Loucy (cell line): ENCODE measurements around the gene STARD13.

Experiments used
- H2AFZ ChIP-seq: fragments of 200-600 bp; sonication (generic); 2 replicates; pipeline ENCODE4 v1.6.0; 2016; ENCODE audit warnings: antibody characterized with exemption, mild to moderate bottlenecking, low read length, moderate library complexity
- H3F3A ChIP-seq: fragments of 200-600 bp; 2 replicates; pipeline ENCODE4 v1.6.0; 2016; ENCODE audit warnings: antibody characterized with exemption, low read depth, mild to moderate bottlenecking
- H3K27me3 ChIP-seq: fragments of 200-600 bp; sonication (generic); 2 replicates; pipeline ENCODE4 v1.6.1; 2014; ENCODE audit warnings: low read length, mild to moderate bottlenecking; ENCODE audit not compliant: insufficient read depth, poor library complexity, severe bottlenecking
- H3K36me3 ChIP-seq: fragments of 200-600 bp; sonication (generic); 2 replicates; pipeline ENCODE4 v1.6.1; 2016; ENCODE audit warnings: low read length; ENCODE audit not compliant: insufficient read depth
- H3K4me1 ChIP-seq: fragments of 200-600 bp; sonication (generic); 2 replicates; pipeline ENCODE4 v1.5.1; 2014; ENCODE audit warnings: low read length, mild to moderate bottlenecking; ENCODE audit not compliant: insufficient read depth, poor library complexity, severe bottlenecking
- H3K4me2 ChIP-seq: fragments of 200-600 bp; sonication (generic); 2 replicates; pipeline ENCODE4 v1.6.0; 2014; ENCODE audit warnings: antibody characterized with exemption, low read length, low read depth, mild to moderate bottlenecking; ENCODE audit not compliant: poor library complexity, severe bottlenecking
- H3K4me3 ChIP-seq: fragments of 200-600 bp; sonication (generic); 2 replicates; pipeline ENCODE4 v1.5.1; 2014; ENCODE audit warnings: low read length, mild to moderate bottlenecking, mixed read lengths; ENCODE audit not compliant: poor library complexity, severe bottlenecking
- H3K79me2 ChIP-seq: fragments of 200-600 bp; sonication (generic); 2 replicates; pipeline ENCODE4 v1.6.1; 2014; ENCODE audit warnings: low read length; ENCODE audit not compliant: insufficient read depth
- H3K9ac ChIP-seq: fragments of 200-600 bp; sonication (generic); 2 replicates; pipeline ENCODE4 v1.6.0; 2014; ENCODE audit warnings: mild to moderate bottlenecking, low read depth, low read length, moderate library complexity; ENCODE audit not compliant: poor library complexity, severe bottlenecking
- H3K9me2 ChIP-seq: fragments of 200-600 bp; sonication (generic); replicated peaks from 2 replicates; pipeline ENCODE4 v1.6.1; 2016; ENCODE audit warnings: low read depth, low read length, mixed read lengths
- H3K9me3 ChIP-seq: fragments of 200-600 bp; sonication (generic); 2 replicates; pipeline ENCODE4 v1.6.1; 2014; ENCODE audit warnings: mild to moderate bottlenecking, antibody characterized with exemption, low read length, low read depth; ENCODE audit not compliant: insufficient read depth
- H4K20me1 ChIP-seq: fragments of 200-600 bp; sonication (generic); 2 replicates; pipeline ENCODE4 v1.6.0; 2014; ENCODE audit warnings: antibody characterized with exemption, low read length, mild to moderate bottlenecking; ENCODE audit not compliant: insufficient read depth, poor library complexity, severe bottlenecking
- EZH2phosphoT487 ChIP-seq: fragments of 200-600 bp; IDR thresholded peaks from 2 replicates; pipeline ENCODE4 v1.6.1; 2018; ENCODE audit warnings: antibody characterized with exemption, mild to moderate bottlenecking, moderate library complexity, borderline replicate concordance
- TF ChIP-seq, protein P1 (sequence below): fragments of 200-600 bp; sonication (generic); conservative IDR thresholded peaks from 2 replicates; pipeline ENCODE4 v1.5.1; 2014; ENCODE audit warnings: mild to moderate bottlenecking, antibody characterized with exemption, low read length

Gene STARD13

GRCh38 chr13:33147832-33148231 is 137.7 kb downstream of the STARD13 start:
- Histone ChIP-seq H3K36me3 (no peaks in the 10 kb centered on the region), H3K4me3 (no peak overlapping the region), H3K79me2 (no peaks in the 10 kb centered on the region), H3K9me3 (no peaks in the 10 kb centered on the region), H3K4me2 (no peak overlapping the region), H3K4me1 (no peaks in the 10 kb centered on the region), H4K20me1 (no peaks in the 10 kb centered on the region), H3K9ac (no peak overlapping the region), H3F3A (no peaks in the 10 kb centered on the region), H3K9me2 (no peaks in the 10 kb centered on the region), H3K27me3 (no peaks in the 10 kb centered on the region), H2AFZ (no peak overlapping the region)
- TF ChIP-seq EZH2phosphoT487, result no peak
- TF ChIP-seq, protein P1, sequence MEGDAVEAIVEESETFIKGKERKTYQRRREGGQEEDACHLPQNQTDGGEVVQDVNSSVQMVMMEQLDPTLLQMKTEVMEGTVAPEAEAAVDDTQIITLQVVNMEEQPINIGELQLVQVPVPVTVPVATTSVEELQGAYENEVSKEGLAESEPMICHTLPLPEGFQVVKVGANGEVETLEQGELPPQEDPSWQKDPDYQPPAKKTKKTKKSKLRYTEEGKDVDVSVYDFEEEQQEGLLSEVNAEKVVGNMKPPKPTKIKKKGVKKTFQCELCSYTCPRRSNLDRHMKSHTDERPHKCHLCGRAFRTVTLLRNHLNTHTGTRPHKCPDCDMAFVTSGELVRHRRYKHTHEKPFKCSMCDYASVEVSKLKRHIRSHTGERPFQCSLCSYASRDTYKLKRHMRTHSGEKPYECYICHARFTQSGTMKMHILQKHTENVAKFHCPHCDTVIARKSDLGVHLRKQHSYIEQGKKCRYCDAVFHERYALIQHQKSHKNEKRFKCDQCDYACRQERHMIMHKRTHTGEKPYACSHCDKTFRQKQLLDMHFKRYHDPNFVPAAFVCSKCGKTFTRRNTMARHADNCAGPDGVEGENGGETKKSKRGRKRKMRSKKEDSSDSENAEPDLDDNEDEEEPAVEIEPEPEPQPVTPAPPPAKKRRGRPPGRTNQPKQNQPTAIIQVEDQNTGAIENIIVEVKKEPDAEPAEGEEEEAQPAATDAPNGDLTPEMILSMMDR, result no peak

DNA sequence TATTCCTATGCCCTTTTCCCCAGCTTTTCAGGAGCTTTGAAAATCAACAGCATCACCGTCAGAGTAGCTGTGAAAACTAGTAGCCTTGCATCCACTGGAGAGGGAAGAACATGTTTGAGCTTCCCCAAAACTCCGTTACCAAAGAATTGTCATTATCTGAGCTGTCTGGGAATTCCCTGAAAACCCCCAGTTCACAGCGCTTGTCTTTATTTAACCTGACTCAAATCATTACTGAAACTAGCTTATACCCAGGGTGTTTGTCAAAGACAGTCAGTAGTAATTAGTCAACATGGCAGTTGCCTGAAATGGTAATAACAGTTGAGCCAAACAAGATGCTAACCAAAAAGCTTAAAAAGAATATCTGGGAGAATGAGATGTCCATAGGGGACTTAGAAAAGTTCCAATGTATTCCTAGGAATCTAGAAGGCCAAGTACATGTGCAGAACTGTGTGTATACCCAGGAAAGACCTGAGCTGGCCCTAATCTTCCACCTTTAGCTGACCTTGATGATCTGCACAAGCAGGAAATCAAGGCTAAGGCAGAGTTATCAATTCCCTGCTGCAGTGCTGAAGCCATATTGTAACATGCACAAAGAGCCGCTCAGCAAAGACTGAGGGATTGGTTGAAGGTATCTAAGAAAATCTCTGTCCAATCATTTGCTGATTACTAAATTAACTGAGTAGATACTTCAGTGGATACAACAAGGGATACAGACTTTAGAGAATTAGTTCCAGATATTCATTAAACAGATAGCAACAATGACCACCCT is 138.5 kb downstream of the STARD13 start:
- H3K9ac ChIP-seq, result no peak overlapping the region
- TF ChIP-seq, protein P1, result no peak
- no peak for TF ChIP-seq EZH2phosphoT487
- no peaks in the 10 kb centered on the region for H3K9me3 ChIP-seq
- H2AFZ ChIP-seq, result no peak overlapping the region
- no peaks in the 10 kb centered on the region for H3K36me3 ChIP-seq
- no peaks in the 10 kb centered on the region for H4K20me1 ChIP-seq
- no peak overlapping the region for H3K4me2 ChIP-seq
- H3K9me2 ChIP-seq, result no peaks in the 10 kb centered on the region
- no peaks in the 10 kb centered on the region for H3K79me2 ChIP-seq
- no peak overlapping the region for H3K4me3 ChIP-seq
- no peaks in the 10 kb centered on the region for H3K4me1 ChIP-seq
- H3F3A ChIP-seq, result no peaks in the 10 kb centered on the region
- no peaks in the 10 kb centered on the region for H3K27me3 ChIP-seq

DNA sequence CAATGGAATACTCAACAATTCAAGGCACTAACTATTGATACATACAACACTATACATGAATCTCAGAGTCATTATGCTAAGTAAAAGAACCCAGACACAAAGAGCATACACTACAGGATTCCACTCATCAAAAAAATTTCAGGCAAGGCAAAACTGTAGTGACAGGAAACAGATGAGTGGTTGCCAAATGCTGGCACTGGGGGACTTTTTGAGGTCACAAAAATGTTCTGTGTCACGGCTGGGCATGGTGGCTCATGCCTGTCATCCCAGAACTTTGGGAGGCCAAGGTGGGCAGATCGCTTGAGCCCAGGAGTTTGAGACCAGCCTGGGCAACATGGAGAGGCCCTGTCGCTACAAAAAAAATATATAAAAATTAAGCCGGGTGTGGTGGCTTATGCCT is 139.9 kb downstream of the STARD13 start:
- Histone ChIP-seq H3K4me3 (no peak overlapping the region), H4K20me1 (no peaks in the 10 kb centered on the region), H3K27me3 (no peaks in the 10 kb centered on the region), H3F3A (no peaks in the 10 kb centered on the region), H3K79me2 (no peaks in the 10 kb centered on the region), H3K36me3 (no peaks in the 10 kb centered on the region), H3K4me1 (no peaks in the 10 kb centered on the region), H3K9me3 (no peaks in the 10 kb centered on the region), H2AFZ (no peak overlapping the region), H3K4me2 (no peak overlapping the region), H3K9me2 (no peaks in the 10 kb centered on the region), H3K9ac (no peak overlapping the region)
- TF ChIP-seq, protein P1, result no peak
- no peak for TF ChIP-seq EZH2phosphoT487
